ENCODE results near the gene SYTL3.

GRCh38 chr6:158780246-158780884 is 130.5 kb downstream of the SYTL3 start:
- TF ChIP-seq CTCF (conservative IDR thresholded peaks at IDR 0.05) (no peak), EZH2 (IDR thresholded peaks at IDR 0.05; ENCODE audit: low read depth) (no peak)
